ENCODE data around the gene ACP2.

ACP2 gene

GRCh38 chr11:47259232-47259977 lies 10.8 kb upstream of the ACP2 start:
- H3K4me3 ChIP-seq (ENCODE audit: low read depth, low read length): no peak overlapping the region
- TF ChIP-seq, protein P1, sequence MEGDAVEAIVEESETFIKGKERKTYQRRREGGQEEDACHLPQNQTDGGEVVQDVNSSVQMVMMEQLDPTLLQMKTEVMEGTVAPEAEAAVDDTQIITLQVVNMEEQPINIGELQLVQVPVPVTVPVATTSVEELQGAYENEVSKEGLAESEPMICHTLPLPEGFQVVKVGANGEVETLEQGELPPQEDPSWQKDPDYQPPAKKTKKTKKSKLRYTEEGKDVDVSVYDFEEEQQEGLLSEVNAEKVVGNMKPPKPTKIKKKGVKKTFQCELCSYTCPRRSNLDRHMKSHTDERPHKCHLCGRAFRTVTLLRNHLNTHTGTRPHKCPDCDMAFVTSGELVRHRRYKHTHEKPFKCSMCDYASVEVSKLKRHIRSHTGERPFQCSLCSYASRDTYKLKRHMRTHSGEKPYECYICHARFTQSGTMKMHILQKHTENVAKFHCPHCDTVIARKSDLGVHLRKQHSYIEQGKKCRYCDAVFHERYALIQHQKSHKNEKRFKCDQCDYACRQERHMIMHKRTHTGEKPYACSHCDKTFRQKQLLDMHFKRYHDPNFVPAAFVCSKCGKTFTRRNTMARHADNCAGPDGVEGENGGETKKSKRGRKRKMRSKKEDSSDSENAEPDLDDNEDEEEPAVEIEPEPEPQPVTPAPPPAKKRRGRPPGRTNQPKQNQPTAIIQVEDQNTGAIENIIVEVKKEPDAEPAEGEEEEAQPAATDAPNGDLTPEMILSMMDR (IDR thresholded peaks at IDR 0.05; ENCODE audit: low read depth, low read length): peak; percentile 63
- TF ChIP-seq POLR2A (IDR thresholded peaks at IDR 0.05; ENCODE audit: extremely low read depth, insufficient read length): no peak
- TF ChIP-seq MYC (IDR thresholded peaks at IDR 0.05; ENCODE audit: low read depth, low read length): no peak
- peak; percentile 61 for DNase-seq (ENCODE audit: low read depth)

DNA sequence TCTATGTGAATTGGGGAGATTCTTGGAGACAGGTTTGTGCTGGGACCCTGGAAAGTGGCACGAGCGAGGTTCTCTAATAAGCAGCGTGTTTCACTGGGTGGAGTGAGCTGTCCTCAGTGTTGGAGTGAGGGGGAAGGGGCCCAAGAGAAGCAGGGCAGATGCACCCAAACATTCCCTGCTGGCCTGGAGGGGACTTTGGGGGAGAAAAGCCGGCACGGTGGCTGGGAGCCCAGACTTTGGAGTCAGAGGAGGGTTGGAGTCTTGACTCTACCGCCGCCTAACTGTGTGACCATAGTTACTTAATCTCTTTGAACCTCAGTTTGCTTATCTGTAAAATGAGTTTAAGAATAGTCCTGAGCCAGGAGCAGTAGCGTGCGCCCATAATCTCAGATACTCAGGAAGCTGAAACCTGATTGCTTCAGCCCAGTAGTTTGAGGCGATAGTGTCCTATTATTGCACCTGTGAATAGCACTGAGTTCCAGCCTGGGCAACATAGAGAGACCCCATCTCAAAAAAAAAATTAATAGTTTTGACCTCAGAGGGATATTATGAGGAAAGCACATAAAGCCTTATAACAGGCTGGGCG lies 9.8 kb upstream of the ACP2 start:
- TF ChIP-seq MAX (IDR thresholded peaks at IDR 0.05; ENCODE audit: low read depth, low read length) (no peak), MYC (IDR thresholded peaks at IDR 0.05; ENCODE audit: low read depth, low read length) (no peak), POLR2A (IDR thresholded peaks at IDR 0.05; ENCODE audit: extremely low read depth, insufficient read length) (no peak)
- TF ChIP-seq, protein P1 (IDR thresholded peaks at IDR 0.05; ENCODE audit: low read depth, low read length): no peak
- no peak for DNase-seq (ENCODE audit: low read depth)
- peak overlapping the region; percentile 49 for H3K4me3 ChIP-seq (ENCODE audit: low read depth, low read length)

- DNase-seq (ENCODE audit: low read depth): peak; percentile 93
- peak within 1 kb of the TSS; percentile 49 for H3K4me3 ChIP-seq (ENCODE audit: low read depth, low read length)
- TF ChIP-seq MAX (IDR thresholded peaks at IDR 0.05; ENCODE audit: low read depth, low read length): peak; percentile 11; the same call in 1 of the 2 replicates
- TF ChIP-seq, protein P1 (IDR thresholded peaks at IDR 0.05; ENCODE audit: low read depth, low read length): peak; percentile 63
- TF ChIP-seq MYC (IDR thresholded peaks at IDR 0.05; ENCODE audit: low read depth, low read length): peak; percentile 53; the same call in 1 of the 2 replicates
- TF ChIP-seq POLR2A (IDR thresholded peaks at IDR 0.05; ENCODE audit: extremely low read depth, insufficient read length): peak; percentile 13
These were observed 9.1 kb upstream of the ACP2 start, which contains the start of gene NR1H3 for GRCh38 chr11:47257517-47258316. NR1H3 (plus strand) TSS chr11:47257996; CDS start chr11:47259217, 1,221 bp downstream.

DNA sequence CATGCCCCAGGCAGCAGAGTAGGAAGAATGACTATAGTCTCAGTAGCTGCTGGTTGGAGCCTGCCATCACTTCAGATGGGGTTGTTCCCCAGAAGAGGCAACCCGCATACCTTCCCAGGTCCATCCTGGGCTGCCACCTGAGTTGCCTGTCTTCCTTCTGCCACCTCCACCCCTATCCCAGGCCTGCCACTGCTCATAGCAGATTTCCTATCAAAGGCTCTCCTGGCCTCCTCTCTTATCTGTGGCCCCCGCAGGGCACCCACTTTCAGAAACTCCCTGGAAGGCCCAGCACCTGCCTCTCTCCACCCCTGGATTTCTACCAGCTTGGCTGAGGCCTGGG lies 8.5 kb upstream of the ACP2 start:
- no peak overlapping the region for H3K4me3 ChIP-seq (ENCODE audit: low read depth, low read length)
- DNase-seq (ENCODE audit: low read depth): no peak

DNA sequence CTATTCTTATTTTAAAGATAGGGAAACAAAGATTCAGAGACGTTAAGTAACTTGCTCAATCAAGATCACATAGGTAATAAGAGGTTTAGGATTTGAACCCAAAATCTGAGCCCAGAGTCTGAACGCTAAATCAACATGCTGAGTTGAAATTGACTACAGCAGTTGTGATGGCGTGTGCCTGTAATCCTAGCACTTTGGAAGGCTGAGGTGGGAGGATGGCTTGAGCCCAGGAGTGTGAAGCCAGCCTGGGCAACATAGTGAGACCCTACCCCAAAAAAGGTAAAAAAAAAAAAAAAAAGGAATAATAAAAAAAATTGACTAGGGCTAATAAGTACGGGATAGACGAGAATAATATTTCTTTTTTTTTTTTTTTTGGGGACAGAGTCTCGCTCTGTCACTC lies 7.8 kb upstream of the ACP2 start:
- no peak for DNase-seq (ENCODE audit: low read depth)
- no peak overlapping the region for H3K4me3 ChIP-seq (ENCODE audit: low read depth, low read length)
- no peak for TF ChIP-seq MYC (IDR thresholded peaks at IDR 0.05; ENCODE audit: low read depth, low read length)
- no peak for TF ChIP-seq POLR2A (IDR thresholded peaks at IDR 0.05; ENCODE audit: extremely low read depth, insufficient read length)

More for the DNA sequence above, 8.5 kb upstream of the ACP2 start:
- no peak for TF ChIP-seq MAX (IDR thresholded peaks at IDR 0.05; ENCODE audit: low read depth, low read length)
- TF ChIP-seq, protein P1 (IDR thresholded peaks at IDR 0.05; ENCODE audit: low read depth, low read length): no peak
- TF ChIP-seq POLR2A (IDR thresholded peaks at IDR 0.05; ENCODE audit: extremely low read depth, insufficient read length): no peak
- no peak for TF ChIP-seq MYC (IDR thresholded peaks at IDR 0.05; ENCODE audit: low read depth, low read length)

DNA sequence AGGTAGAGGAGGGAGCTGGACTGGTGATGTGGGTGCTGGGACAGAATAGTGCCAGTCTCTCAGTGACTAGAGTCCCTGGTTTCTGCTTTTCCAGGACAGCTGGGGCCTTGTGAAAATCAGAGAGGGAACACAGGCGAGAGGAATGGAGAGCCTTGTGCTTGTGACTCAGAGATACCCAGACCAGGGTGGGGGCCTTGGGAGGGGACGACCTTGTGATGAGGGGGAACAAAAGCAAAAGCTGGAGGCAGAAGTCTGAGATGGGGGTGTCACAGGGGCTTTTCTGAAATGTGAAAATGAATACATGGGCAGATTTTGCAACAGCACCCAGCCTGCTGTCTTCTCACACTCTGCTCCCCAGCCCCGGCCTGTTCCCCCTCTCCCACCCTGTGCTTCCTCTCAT lies 5.8 kb upstream of the ACP2 start:
- peak; percentile 25 for DNase-seq (ENCODE audit: low read depth)
- no peak overlapping the region for H3K4me3 ChIP-seq (ENCODE audit: low read depth, low read length)
- TF ChIP-seq, protein P1 (IDR thresholded peaks at IDR 0.05; ENCODE audit: low read depth, low read length): no peak
- TF ChIP-seq MYC (IDR thresholded peaks at IDR 0.05; ENCODE audit: low read depth, low read length): no peak
- TF ChIP-seq POLR2A (IDR thresholded peaks at IDR 0.05; ENCODE audit: extremely low read depth, insufficient read length): no peak
- TF ChIP-seq MAX (IDR thresholded peaks at IDR 0.05; ENCODE audit: low read depth, low read length): no peak

Data from NB4 (cell line).